K562 (cell line): ENCODE data around the gene C13orf46.

Experiments used
- CTCF ChIP-seq, 3 experiments: IDR thresholded peaks in 2 of 3; conservative IDR thresholded peaks in 1 of 3; 2 replicates each; pipeline ENCODE4 v1.5.1; 2011 to 2012; ENCODE audit warnings: low read length in 3 of 3, mild to moderate bottlenecking in 3 of 3, control low read depth in 2 of 3, improper control_type of control experiment in 1 of 3, inconsistent platforms in 1 of 3, low read depth in 1 of 3, mixed read lengths in 1 of 3, moderate library complexity in 1 of 3; ENCODE audit not compliant: insufficient read depth in 2 of 3
- KAT7 ChIP-seq: sonication (generic); formaldehyde crosslinking; IDR thresholded peaks from 2 replicates; pipeline ENCODE4 v1.8.0; 2022; ENCODE audit warnings: missing genetic modification reagents, mild to moderate bottlenecking, borderline replicate concordance

- TF ChIP-seq KAT7 (no peak), CTCF (IDR thresholded peaks at IDR 0.05 in 2 of 3, conservative IDR thresholded peaks at IDR 0.05 in 1 of 3; ENCODE audit: insufficient read depth in 2 of 3, low read depth in 1 of 3, low read length in 3 of 3) (no peak)
Measured at GRCh38 chr13:114013336-114013735, 39.5 kb upstream of the C13orf46 start.
